HG03097 (cell line): ENCODE measurements around the gene TMEM256.

Experiments used
- ATAC-seq: cut with Tn5 transposase; IDR thresholded peaks from one replicate; pipeline ENCODE4 v1.9.1; 2021; ENCODE audit not compliant: unreplicated experiment, low FRiP score

TMEM256 gene

GRCh38 chr17:7431231-7431630 lies 27.3 kb upstream of the TMEM256 start:
- no peak for ATAC-seq

GRCh38 chr17:7429722-7430121 lies 25.8 kb upstream of the TMEM256 start:
- ATAC-seq = no peak

- ATAC-seq = no peak
Observed at GRCh38 chr17:7428557-7428956, 24.7 kb upstream of the TMEM256 start, which contains the start of gene SPEM3. Gene SPEM3 (plus strand): TSS chr17:7428857. CDS start chr17:7428903, 46 bp downstream.

- ATAC-seq = no peak
Observed at GRCh38 chr17:7427549-7427948, 23.7 kb upstream of the TMEM256 start.

GRCh38 chr17:7426896-7427489 lies 23.1 kb upstream of the TMEM256 start:
- ATAC-seq = no peak

GRCh38 chr17:7426203-7426863 lies 22.4 kb upstream of the TMEM256 start:
- ATAC-seq = no peak

GRCh38 chr17:7425756-7426155 lies 21.9 kb upstream of the TMEM256 start:
- no peak for ATAC-seq

- no peak for ATAC-seq
Observed at GRCh38 chr17:7425316-7425715, 21.4 kb upstream of the TMEM256 start, which contains the start of gene SPEM2. Gene SPEM2 (plus strand): TSS chr17:7425616. CDS start chr17:7425689, 73 bp downstream.

- no peak for ATAC-seq
Observed at GRCh38 chr17:7423679-7424078, 19.8 kb upstream of the TMEM256 start.

- ATAC-seq = no peak
Observed at GRCh38 chr17:7421186-7421585, 17.3 kb upstream of the TMEM256 start.

GRCh38 chr17:7419819-7420610 lies 16.1 kb upstream of the TMEM256 start, which contains the start of gene SPEM1:
Gene SPEM1 (plus strand): TSS chr17:7420324. CDS start chr17:7420385, 61 bp downstream.
- ATAC-seq = no peak

- ATAC-seq = no peak
Observed at GRCh38 chr17:7418472-7419152, 14.7 kb upstream of the TMEM256 start.

GRCh38 chr17:7417056-7417655 lies 13.3 kb upstream of the TMEM256 start:
- no peak for ATAC-seq

GRCh38 chr17:7416323-7416722 lies 12.4 kb upstream of the TMEM256 start:
- ATAC-seq = no peak

GRCh38 chr17:7415784-7416183 lies 11.9 kb upstream of the TMEM256 start:
- no peak for ATAC-seq

- ATAC-seq = no peak
Observed at GRCh38 chr17:7414837-7415236, 10.9 kb upstream of the TMEM256 start.

- no peak for ATAC-seq
Observed at GRCh38 chr17:7413346-7413985, 9.6 kb upstream of the TMEM256 start.

- no peak for ATAC-seq
Observed at GRCh38 chr17:7411427-7411750, 7.5 kb upstream of the TMEM256 start.

GRCh38 chr17:7410634-7411426 lies 6.9 kb upstream of the TMEM256 start:
- ATAC-seq = no peak
